DOHH2 (cell line): ENCODE results near the gene TEKTIP1.

Experiments used
- CTCF ChIP-seq: fragments of 200-600 bp; sonication (generic); IDR thresholded peaks from one replicate; pipeline ENCODE4 v1.5.1; 2014; ENCODE audit warnings: antibody characterized with exemption, mild to moderate bottlenecking, low read depth, low read length; ENCODE audit not compliant: poor library complexity, severe bottlenecking
- EZH2phosphoT487 ChIP-seq: fragments of 200-600 bp; sonication (generic); IDR thresholded peaks from 2 replicates; pipeline ENCODE4 v1.6.1; 2017; ENCODE audit warnings: borderline replicate concordance, mild to moderate bottlenecking, antibody characterized with exemption, low read length, moderate library complexity, mixed read lengths

GRCh38 chr19:3570606-3571011, 31.6 kb downstream of the TEKTIP1 start:
- TF ChIP-seq CTCF (no peak), EZH2phosphoT487 (no peak)
